GM23248 (cell line): Measurements from ENCODE around the gene MAPK8IP3.

Source experiments
- EZH2 ChIP-seq: fragments of 200-600 bp; sonication (generic); IDR thresholded peaks from 2 replicates; pipeline ENCODE4 v1.6.1; 2018; ENCODE audit warnings: antibody characterized with exemption, mild to moderate bottlenecking; ENCODE audit not compliant: insufficient read depth, poor library complexity, severe bottlenecking
- EZH2phosphoT487 ChIP-seq: fragments of 200-600 bp; sonication (generic); IDR thresholded peaks from 2 replicates; pipeline ENCODE4 v1.6.1; 2018; ENCODE audit warnings: antibody characterized with exemption, moderate library complexity, mild to moderate bottlenecking, low read depth; ENCODE audit not compliant: insufficient read depth

GRCh38 chr16:1781254-1781653 is 75.3 kb downstream of the MAPK8IP3 start:
- TF ChIP-seq EZH2 (no peak), EZH2phosphoT487 (no peak)
